ENCODE measurements around the gene SNX7. TPM values are rescaled to one million over a fixed set of nuclear protein-coding genes. Genes with fewer than 3 reads are reported as not detected.

SNX7 gene
- total RNA-seq, 4 donors from 2014 or later = 21.7 to 55.4 (median 35.2) TPM

- no peaks in the 10 kb centered on the region for H3K4me1 ChIP-seq
- no peaks in the 10 kb centered on the region for H3K9me3 ChIP-seq
- H3K4me3 ChIP-seq = no peak overlapping the region
- no peaks in the 10 kb centered on the region for H3K27me3 ChIP-seq
- peaks cover 0 to 36% of the 10 kb centered on the region in 2 donors for H3K36me3 ChIP-seq
- H3K27ac ChIP-seq = no peak overlapping the region
- no peak for TF ChIP-seq CTCF (IDR thresholded peaks at IDR 0.05)
- no peak for TF ChIP-seq POLR2A (IDR thresholded peaks at IDR 0.05)
- no peak for TF ChIP-seq EP300 (IDR thresholded peaks at IDR 0.05)
- TF ChIP-seq POLR2AphosphoS5 (IDR thresholded peaks at IDR 0.05) = no peak
- no peak for ATAC-seq
- 68 to 92% methylated on average over 2 of the region's 2 CpGs for WGBS, 2 donors (ENCODE audit: low coverage in 1 of 2)
Observed at GRCh38 chr1:98693385-98693784, 31.9 kb downstream of the SNX7 start.

- Histone ChIP-seq H3K4me1 (no peaks in the 10 kb centered on the region), H3K27me3 (no peaks in the 10 kb centered on the region), H3K9me3 (no peaks in the 10 kb centered on the region), H3K4me3 (no peak overlapping the region), H3K27ac (no peak overlapping the region), H3K36me3 (peaks cover 0 to 43% of the 10 kb centered on the region in 2 donors)
- no peak for ATAC-seq
- TF ChIP-seq EP300 (IDR thresholded peaks at IDR 0.05) (no peak), POLR2A (IDR thresholded peaks at IDR 0.05) (no peak), POLR2AphosphoS5 (IDR thresholded peaks at IDR 0.05) (no peak), CTCF (IDR thresholded peaks at IDR 0.05) (no peak)
- 90 to 92% methylated on average over 4 of the region's 4 CpGs for WGBS, 2 donors (ENCODE audit: low coverage in 1 of 2)
Observed at GRCh38 chr1:98696077-98696476, 34.6 kb downstream of the SNX7 start.

GRCh38 chr1:98697781-98698180 lies 36.3 kb downstream of the SNX7 start:
- 94 to 100% methylated on average over 1 of the region's 1 CpG for WGBS, 2 donors (ENCODE audit: low coverage in 1 of 2)

GRCh38 chr1:98698625-98699024 lies 37.1 kb downstream of the SNX7 start:
- TF ChIP-seq CTCF (IDR thresholded peaks at IDR 0.05) = no peak
- TF ChIP-seq POLR2AphosphoS5 (IDR thresholded peaks at IDR 0.05) = no peak
- no peak for TF ChIP-seq POLR2A (IDR thresholded peaks at IDR 0.05)
- no peak for TF ChIP-seq EP300 (IDR thresholded peaks at IDR 0.05)
- Histone ChIP-seq H3K4me3 (no peak overlapping the region), H3K4me1 (no peaks in the 10 kb centered on the region), H3K27me3 (no peaks in the 10 kb centered on the region), H3K27ac (no peak overlapping the region), H3K9me3 (no peaks in the 10 kb centered on the region), H3K36me3 (peaks cover 0 to 29% of the 10 kb centered on the region in 2 donors)
- ATAC-seq = no peak
- 86 to 88% methylated on average over 3 of the region's 3 CpGs for WGBS, 2 donors (ENCODE audit: low coverage in 1 of 2)

More at GRCh38 chr1:98697781-98698180, 36.3 kb downstream of the SNX7 start:
- no peak for TF ChIP-seq POLR2AphosphoS5 (IDR thresholded peaks at IDR 0.05)
- TF ChIP-seq POLR2A (IDR thresholded peaks at IDR 0.05) = no peak
- TF ChIP-seq CTCF (IDR thresholded peaks at IDR 0.05) = no peak
- no peak for TF ChIP-seq EP300 (IDR thresholded peaks at IDR 0.05)
- H3K27me3 ChIP-seq = no peaks in the 10 kb centered on the region
- H3K4me3 ChIP-seq = no peak overlapping the region
- H3K4me1 ChIP-seq = no peaks in the 10 kb centered on the region
- no peak overlapping the region for H3K27ac ChIP-seq
- H3K36me3 ChIP-seq = peaks cover 0 to 29% of the 10 kb centered on the region in 2 donors
- ATAC-seq = no peak
- no peaks in the 10 kb centered on the region for H3K9me3 ChIP-seq

GRCh38 chr1:98700228-98700627 lies 38.7 kb downstream of the SNX7 start:
- H3K36me3 ChIP-seq = peaks cover 0 to 30% of the 10 kb centered on the region in 2 donors
- H3K9me3 ChIP-seq = no peaks in the 10 kb centered on the region
- TF ChIP-seq CTCF (IDR thresholded peaks at IDR 0.05) (no peak), EP300 (IDR thresholded peaks at IDR 0.05) (no peak), POLR2A (IDR thresholded peaks at IDR 0.05) (no peak), POLR2AphosphoS5 (IDR thresholded peaks at IDR 0.05) (no peak)
- H3K27me3 ChIP-seq = no peaks in the 10 kb centered on the region
- ATAC-seq = no peak
- no peak overlapping the region for H3K27ac ChIP-seq
- H3K4me1 ChIP-seq = no peaks in the 10 kb centered on the region
- no peak overlapping the region for H3K4me3 ChIP-seq
